HepG2 (cell line): ENCODE data around the gene TEX22. TPM values are rescaled to one million over a fixed set of nuclear protein-coding genes. Genes with fewer than 3 reads are reported as not detected.

Source experiments
- AKAP8 ChIP-seq: sonication (generic); formaldehyde crosslinking; IDR thresholded peaks from 2 replicates; pipeline ENCODE4 v1.5.1; 2020; ENCODE audit warnings: mild to moderate bottlenecking, missing genetic modification reagents
- ARNTL ChIP-seq: sonication (generic); formaldehyde crosslinking; IDR thresholded peaks from 2 replicates; pipeline ENCODE4 v1.4.0; 2020; ENCODE audit warnings: mild to moderate bottlenecking, missing genetic modification reagents
- ETV5 ChIP-seq: IDR thresholded peaks from 2 replicates; pipeline ENCODE4 v1.6.1; 2018; ENCODE audit warnings: missing biosample characterization, missing genetic modification reagents, inconsistent platforms, borderline replicate concordance
- EZH2 ChIP-seq: conservative IDR thresholded peaks from 2 replicates; pipeline ENCODE4 v1.6.1; 2012; ENCODE audit warnings: mild to moderate bottlenecking, low read depth, low read length, moderate library complexity
- HNRNPL ChIP-seq: fragments of 200-400 bp; formaldehyde crosslinking; IDR thresholded peaks from 2 replicates; pipeline ENCODE4 v1.6.1; 2017; ENCODE audit warnings: mild to moderate bottlenecking, low read depth, low read length
- KDM5A ChIP-seq: fragments of 200-600 bp; sonication (generic); IDR thresholded peaks from 2 replicates; pipeline ENCODE4 v1.7.0; 2018; ENCODE audit warnings: antibody characterized with exemption, mild to moderate bottlenecking, low read length, borderline replicate concordance
- NFYC ChIP-seq: IDR thresholded peaks from 2 replicates; pipeline ENCODE4 v1.6.1; 2016; ENCODE audit warnings: missing genetic modification reagents, missing compliant biosample characterization
- PHF5A ChIP-seq: IDR thresholded peaks from one replicate; pipeline ENCODE4 v1.6.1; 2018; ENCODE audit warnings: low read depth, missing genetic modification reagents; ENCODE audit not compliant: unreplicated experiment
- RBM22 ChIP-seq: fragments of 200-400 bp; formaldehyde crosslinking; optimal IDR thresholded peaks from 2 replicates; pipeline ENCODE3; 2017; ENCODE audit warnings: mild to moderate bottlenecking, low read length, moderate library complexity
- SSRP1 ChIP-seq: IDR thresholded peaks from 2 replicates; pipeline ENCODE4 v1.6.1; 2016; ENCODE audit warnings: control low read depth
- TFAP4 ChIP-seq: sonication (generic); IDR thresholded peaks from 2 replicates; pipeline ENCODE4 v1.6.1; 2016; ENCODE audit warnings: low read depth, borderline replicate concordance
- TRIM24 ChIP-seq: sonication (generic); formaldehyde crosslinking; IDR thresholded peaks from 2 replicates; pipeline ENCODE4 v1.8.0; 2022; ENCODE audit warnings: mild to moderate bottlenecking, missing genetic modification reagents
- ZBTB33 ChIP-seq: sonication (generic); formaldehyde crosslinking; IDR thresholded peaks from 2 replicates; pipeline ENCODE4 v1.4.0; 2020; ENCODE audit warnings: missing genetic modification reagents
- ZMAT3 ChIP-seq: sonication (generic); formaldehyde crosslinking; conservative IDR thresholded peaks from 2 replicates; pipeline ENCODE4 v1.7.0; 2021; ENCODE audit warnings: missing genetic modification reagents
- ZNF562 ChIP-seq: sonication (generic); formaldehyde crosslinking; IDR thresholded peaks from 2 replicates; pipeline ENCODE4 v1.8.0; 2022; ENCODE audit warnings: missing genetic modification reagents, borderline replicate concordance
- ZNF577 ChIP-seq: sonication (generic); formaldehyde crosslinking; IDR thresholded peaks from 2 replicates; pipeline ENCODE4 v1.4.0; 2020; ENCODE audit warnings: mild to moderate bottlenecking, low read depth, missing genetic modification reagents, borderline replicate concordance
- ZNF687 ChIP-seq: sonication (generic); formaldehyde crosslinking; IDR thresholded peaks from 2 replicates; pipeline ENCODE4 v1.5.1; 2020; ENCODE audit warnings: mild to moderate bottlenecking, missing genetic modification reagents, moderate library complexity
- ZUFSP ChIP-seq: sonication (generic); formaldehyde crosslinking; IDR thresholded peaks from 2 replicates; pipeline ENCODE4 v1.9.0; 2021; ENCODE audit warnings: missing genetic modification reagents, mild to moderate bottlenecking, borderline replicate concordance
- polyA plus RNA-seq, 8 experiments: library from polyadenylated mRNA; depleted of rRNA in 3 of 8; stranded (reverse) in 7 of 8; unstranded in 1 of 8; fragments of >200 nt; fragmentation: Illumina TruSeq in 4 of 8; extraction: Trizol in 4 of 8; gene quantifications; 2 replicates each; pipeline versions ENCODE4 v1.2.1 to v1.2.3, GENCODE V29; 2011 to 2016; ENCODE audit warnings: low read depth in 4 of 8, missing spikeins in 1 of 8, mixed read lengths in 1 of 8; ENCODE audit not compliant: insufficient read depth in 1 of 8
- total RNA-seq, 5 experiments: library from RNA; depleted of rRNA; stranded (reverse); fragments of >200 nt; fragmentation: Illumina TruSeq; extraction: Trizol; gene quantifications; 2 replicates each; pipeline ENCODE4 v1.2.3, GENCODE V29; 2016; ENCODE audit warnings: low read depth in 1 of 5

Gene TEX22
- total and polyA plus RNA-seq, 2 of the 13 experiments (the other 11 are each of a cell fraction or from before 2014, with no cell fraction given), result 0.07 to 0.27 TPM

GRCh38 chr14:105422695-105423487 is 24.6 kb downstream of the TEX22 start (continued):
- TF ChIP-seq NFYC (CRISPR knock-in tag) (no peak), ZUFSP (CRISPR knock-in tag) (no peak), ZNF577 (no peak), ZMAT3 (CRISPR knock-in tag) (no peak), EZH2 (no peak), PHF5A (no peak), TRIM24 (no peak), SSRP1 (CRISPR knock-in tag) (no peak), AKAP8 (CRISPR knock-in tag) (0 out of 2 replicates have a peak, but pooled peaks have one; percentile 57), KDM5A (no peak), ZNF562 (no peak), TFAP4 (no peak), ZBTB33 (CRISPR knock-in tag) (peak; percentile 91), ZNF687 (CRISPR knock-in tag) (peak; percentile 18), HNRNPL (peak; percentile 69; the same call in 1 of the 2 replicates), RBM22 (peak; percentile 40), ARNTL (CRISPR knock-in tag) (no peak), ETV5 (CRISPR knock-in tag) (no peak)
